ENCODE measurements around the gene GLCE. TPM values are rescaled to one million over a fixed set of nuclear protein-coding genes. Genes with fewer than 3 reads are reported as not detected.

GLCE gene
- total RNA-seq, 1 experiment from 2014 or later = 22.8 TPM

GRCh38 chr15:69117431-69117871 lies 43.0 kb upstream of the GLCE start:
- ATAC-seq = no peak
- H3K27me3 ChIP-seq (ENCODE audit: control insufficient read depth, insufficient read depth, low read length) = peaks cover 20% of the 10 kb centered on the region
- no peak overlapping the region for H3K27ac ChIP-seq (ENCODE audit: low read length)
- H3K4me1 ChIP-seq (ENCODE audit: control insufficient read depth, insufficient read depth, low read length) = no peaks in the 10 kb centered on the region
- POLR2A ChIA-PET = interaction anchor here (0.5 kb wide), 1 partner anchor 127 kb away, joined by 9 read pairs; no protein-coding TSS in a partner anchor
- no peaks in the 10 kb centered on the region for H3K36me3 ChIP-seq (ENCODE audit: control insufficient read depth, insufficient read depth, low read length)
- CTCF ChIA-PET = no interaction called here
- in situ Hi-C loops (cut with HindIII; ENCODE audit: low pct_unique_long_range_greater_than_20kb, low sequenced_read_pairs) = no loop called here
- TF ChIP-seq SIN3A (IDR thresholded peaks at IDR 0.05; ENCODE audit: borderline replicate concordance, insufficient read depth, low read depth, low read length) = no peak
- no peak for TF ChIP-seq TCF7L2 (IDR thresholded peaks at IDR 0.05; ENCODE audit: low read depth, low read length)
- no peak for TF ChIP-seq POLR2AphosphoS5 (IDR thresholded peaks at IDR 0.05; ENCODE audit: low read depth, low read length)
- no peak for TF ChIP-seq REST (IDR thresholded peaks at IDR 0.05; ENCODE audit: insufficient read depth in 1 of 2, low read depth in 2 of 2, low read length in 1 of 2)
- TF ChIP-seq CTCF (IDR thresholded peaks at IDR 0.05) = no peak
- no TSS peak for BruUV-seq (replicated peaks)
- intact Hi-C loops (cut with micrococcal nuclease; ENCODE audit: unreplicated experiment) = no loop called here
- no peak overlapping the region for H3K4me3 ChIP-seq (ENCODE audit: low read depth in 2 of 2, low read length in 2 of 2)
- no peak for DNase-seq (ENCODE audit: low read depth, low spot score)
- H3K9me3 ChIP-seq (ENCODE audit: control insufficient read depth, insufficient read depth, low read depth, low read length) = no peaks in the 10 kb centered on the region

- Histone ChIP-seq H3K9me3 (ENCODE audit: control insufficient read depth, insufficient read depth, low read depth, low read length) (no peaks in the 10 kb centered on the region), H3K27ac (ENCODE audit: low read length) (no peak overlapping the region), H3K36me3 (ENCODE audit: control insufficient read depth, insufficient read depth, low read length) (no peaks in the 10 kb centered on the region), H3K4me3 (ENCODE audit: low read depth in 2 of 2, low read length in 2 of 2) (no peak overlapping the region), H3K4me1 (ENCODE audit: control insufficient read depth, insufficient read depth, low read length) (no peaks in the 10 kb centered on the region), H3K27me3 (ENCODE audit: control insufficient read depth, insufficient read depth, low read length) (peaks cover 16% of the 10 kb centered on the region)
- TF ChIP-seq SIN3A (IDR thresholded peaks at IDR 0.05; ENCODE audit: borderline replicate concordance, insufficient read depth, low read depth, low read length) (no peak), REST (IDR thresholded peaks at IDR 0.05; ENCODE audit: insufficient read depth in 1 of 2, low read depth in 2 of 2, low read length in 1 of 2) (no peak), TCF7L2 (IDR thresholded peaks at IDR 0.05; ENCODE audit: low read depth, low read length) (no peak), POLR2AphosphoS5 (IDR thresholded peaks at IDR 0.05; ENCODE audit: low read depth, low read length) (no peak), CTCF (IDR thresholded peaks at IDR 0.05) (no peak)
- intact Hi-C loops (cut with micrococcal nuclease; ENCODE audit: unreplicated experiment) (no loop called here), in situ Hi-C loops (cut with HindIII; ENCODE audit: low pct_unique_long_range_greater_than_20kb, low sequenced_read_pairs) (no loop called here)
- no TSS peak for BruUV-seq (replicated peaks)
- DNase-seq (ENCODE audit: low read depth, low spot score) = no peak
- POLR2A ChIA-PET = interaction anchor here (0.5 kb wide), 1 partner anchor 127 kb away, joined by 9 read pairs; no protein-coding TSS in a partner anchor
- CTCF ChIA-PET = no interaction called here
- ATAC-seq = no peak
Observed at GRCh38 chr15:69118089-69118488, 42.3 kb upstream of the GLCE start.
